Left colon (tissue), 2 donors: ENCODE data around the gene PEX11G. TPM values are rescaled to one million over a fixed set of nuclear protein-coding genes. Genes with fewer than 3 reads are reported as not detected.
"Not testable (repeated sequence)": the region's sequence is repeated elsewhere in the genome, so short reads cannot be mapped to it uniquely, and the experiment has no call there.

Experiments used
- ATAC-seq: fragments of 200-7000 bp; cut with Tn5 transposase; one replicate; pipeline ENCODE4 v1.9.1; 2020; ENCODE audit warnings: mild to moderate bottlenecking, moderate library complexity
- DNase-seq, 2 donors: peaks; one replicate each; pipeline ENCODE4 v3.0.0-alpha.2; 2020
- intact Hi-C, 2 donors: fragments of 100-400 bp; cut with DNase I in 1 of 2; cut with micrococcal nuclease in 1 of 2; formaldehyde crosslinking; loops; one replicate each; pipeline versions ENCODE4 v1.11.2 to v1.14.0; 2022; cut with DNase I, micrococcal nuclease
- total RNA-seq, 2 donors: library from RNA; stranded (reverse); fragmentation: NEBNext Ultra II Directional; extraction: Animal tissue kit (Norgen Biotek cat#: 25700); gene quantifications; one replicate each; pipeline ENCODE4 v1.2.1, GENCODE V29; 2021
- donor health status: DM: no; HTN: no; CAD: no.
- donor health status: DM: yes; HTN: yes; CAD: no.

Gene PEX11G
- total RNA-seq, 2 donors from 2014 or later: 9.0 to 10.8 TPM

GRCh38 chr19:7449391-7450070 lies 39.3 kb downstream of the PEX11G start:
- ATAC-seq, intact Hi-C loops, DNase-seq: not testable (repeated sequence)

- intact Hi-C loops: no loop called here
- DNase-seq: no peak
- ATAC-seq: no peak
Measured at GRCh38 chr19:7447648-7448047, 41.2 kb downstream of the PEX11G start.

- intact Hi-C loops: no loop called here
- no peak for ATAC-seq
- DNase-seq: no peak
Measured at GRCh38 chr19:7445104-7445503, 43.7 kb downstream of the PEX11G start.

- no peak for ATAC-seq
- no peak for DNase-seq
- intact Hi-C loops: no loop called here
Measured at GRCh38 chr19:7444042-7444441, 44.8 kb downstream of the PEX11G start.

- no peak for ATAC-seq
- no peak for DNase-seq
- intact Hi-C loops: no loop called here
Measured at GRCh38 chr19:7442423-7442822, 46.4 kb downstream of the PEX11G start.

GRCh38 chr19:7441468-7442146 lies 47.2 kb downstream of the PEX11G start:
- DNase-seq (no peak), ATAC-seq (no peak)
- intact Hi-C loops: no loop called here

- peak; percentile 30 for ATAC-seq
- intact Hi-C loops: no loop called here
- no peak for DNase-seq
Measured at GRCh38 chr19:7440188-7440975, 48.5 kb downstream of the PEX11G start.

- DNase-seq (no peak), ATAC-seq (no peak)
- intact Hi-C loops: no loop called here
Measured at GRCh38 chr19:7435586-7435985, 53.2 kb downstream of the PEX11G start.

- intact Hi-C loops: no loop called here
Measured at GRCh38 chr19:7434391-7434790, 54.4 kb downstream of the PEX11G start.

GRCh38 chr19:7433456-7433855 lies 55.4 kb downstream of the PEX11G start:
- intact Hi-C loops, ATAC-seq, DNase-seq: not testable (repeated sequence)

More at GRCh38 chr19:7434391-7434790, 54.4 kb downstream of the PEX11G start:
- no peak for ATAC-seq
- no peak for DNase-seq

GRCh38 chr19:7429638-7430282 lies 59.1 kb downstream of the PEX11G start:
- ATAC-seq: no peak
- DNase-seq: no peak
- intact Hi-C loops: no loop called here

- intact Hi-C loops: no loop called here
- DNase-seq: peak; percentile 32 to 43
- ATAC-seq: peak; percentile 83
Measured at GRCh38 chr19:7428651-7429113, 60.2 kb downstream of the PEX11G start.

GRCh38 chr19:7427944-7428343 lies 60.9 kb downstream of the PEX11G start:
- DNase-seq: no peak
- ATAC-seq: no peak
- intact Hi-C loops: no loop called here

- DNase-seq (no peak), ATAC-seq (no peak)
- intact Hi-C loops: no loop called here
Measured at GRCh38 chr19:7426986-7427385, 61.8 kb downstream of the PEX11G start.

Other genes starting within 250 kb of the PEX11G start
- 10 to 100 TPM; 81.9 to 84.9 TPM for gene INSR, start 194.6 kb downstream of the PEX11G start, total RNA-seq
- 100 to 1,000 TPM in 1 of 2 donors, 10 to 100 TPM in 1; 78.3 to 106 TPM for gene ARHGEF18, start 140.1 kb downstream of the PEX11G start, total RNA-seq
- 10 to 100 TPM; 37.8 to 56.2 TPM for gene ZNF358, start 27.1 kb upstream of the PEX11G start, total RNA-seq
- 10 to 100 TPM; 22.2 to 31.6 TPM for gene MCOLN1, start 33.6 kb upstream of the PEX11G start, total RNA-seq
- gene PNPLA6, start 46.7 kb upstream of the PEX11G start, total RNA-seq: 100 to 1,000 TPM in 1 of 2 donors, 10 to 100 TPM in 1; 87.8 to 107 TPM
- 10 to 100 TPM; 51.1 to 52.4 TPM for gene CAMSAP3, start 106.8 kb upstream of the PEX11G start, total RNA-seq
- 10 to 100 TPM; 23.6 to 29.4 TPM for gene XAB2, start 140.5 kb upstream of the PEX11G start, total RNA-seq
- gene PET100, start 140.8 kb upstream of the PEX11G start, total RNA-seq: 100 to 1,000 TPM; 100 to 123 TPM
- gene PCP2, start 144.7 kb upstream of the PEX11G start, total RNA-seq: under 1 TPM in 1 of 2 donors, not detected in 1; 0.73 TPM
- gene STXBP2, start 148.1 kb upstream of the PEX11G start, total RNA-seq: 100 to 1,000 TPM; 186 to 209 TPM
- not detected for gene RETN, start 180.0 kb upstream of the PEX11G start, total RNA-seq
- not detected for gene MCEMP1, start 188.1 kb upstream of the PEX11G start, total RNA-seq
- gene TRAPPC5, start 191.8 kb upstream of the PEX11G start, total RNA-seq: 100 to 1,000 TPM; 107 to 108 TPM
- under 1 TPM; 0.27 to 0.64 TPM for gene FCER2, start 213.1 kb upstream of the PEX11G start, total RNA-seq
- 1 to 10 TPM in 1 of 2 donors, not detected in 1; 1.3 TPM for gene CLEC4G, start 243.1 kb upstream of the PEX11G start, total RNA-seq